Endodermal cell (in vitro differentiated cells): ENCODE results near the gene QSOX2. TPM values are rescaled to one million over a fixed set of nuclear protein-coding genes. Genes with fewer than 3 reads are reported as not detected.
A peak's percentile ranks its signal among the peaks of the same experiment; 100 is the strongest.

ENCODE experiments used
- DNase-seq: peaks from one replicate; pipeline ENCODE4 v3.0.0-alpha.2; 2017
- H3K27ac ChIP-seq: 2 replicates; pipeline ENCODE4 v1.5.1; 2013; ENCODE audit warnings: mild to moderate bottlenecking, low read depth, low read length, moderate library complexity
- H3K27me3 ChIP-seq: 2 replicates; pipeline ENCODE4 v1.6.1; 2013; ENCODE audit warnings: mild to moderate bottlenecking, low read length, moderate library complexity; ENCODE audit not compliant: insufficient read depth, control insufficient read depth, poor library complexity, severe bottlenecking
- H3K36me3 ChIP-seq: 2 replicates; pipeline ENCODE4 v1.7.0; 2013; ENCODE audit warnings: mild to moderate bottlenecking, low read length, moderate library complexity; ENCODE audit not compliant: control insufficient read depth, insufficient read depth
- H3K4me1 ChIP-seq: one replicate; pipeline ENCODE4 v1.7.0; 2013; ENCODE audit warnings: low read length; ENCODE audit not compliant: control insufficient read depth, insufficient read depth
- H3K4me3 ChIP-seq: 2 replicates; pipeline ENCODE4 v1.5.1; 2013; ENCODE audit warnings: mild to moderate bottlenecking, low read length, moderate library complexity
- H3K9ac ChIP-seq: 2 replicates; pipeline ENCODE4 v1.6.1; 2013; ENCODE audit warnings: mild to moderate bottlenecking, low read length, moderate library complexity; ENCODE audit not compliant: poor library complexity, severe bottlenecking; ENCODE audit errors: extremely low read depth
- H3K9me3 ChIP-seq: 2 replicates; pipeline ENCODE4 v1.6.1; 2013; ENCODE audit warnings: mild to moderate bottlenecking, low read length, moderate library complexity; ENCODE audit not compliant: control insufficient read depth
- H3K27ac Mint-ChIP-seq: 2 replicates; pipeline ENCODE4 v1.8.0; 2020; ENCODE audit warnings: mixed read lengths
- H3K27me3 Mint-ChIP-seq: 2 replicates; pipeline ENCODE4 v1.8.0; 2021; ENCODE audit warnings: mild to moderate bottlenecking, mixed read lengths; ENCODE audit not compliant: insufficient read depth
- H3K36me3 Mint-ChIP-seq: 2 replicates; pipeline ENCODE4 v1.8.0; 2020; ENCODE audit warnings: low read depth, mixed read lengths
- H3K4me1 Mint-ChIP-seq: 2 replicates; pipeline ENCODE4 v1.8.0; 2020; ENCODE audit warnings: mixed read lengths
- H3K4me3 Mint-ChIP-seq: 2 replicates; pipeline ENCODE4 v1.8.0; 2020; ENCODE audit warnings: mild to moderate bottlenecking, moderate library complexity, mixed read lengths
- H3K9me3 Mint-ChIP-seq: 2 replicates; pipeline ENCODE4 v1.8.0; 2020; ENCODE audit warnings: mild to moderate bottlenecking, mixed read lengths
- CTCF ChIP-seq: fragments of 200-600 bp; sonication (generic); conservative IDR thresholded peaks from 2 replicates; pipeline ENCODE4 v1.5.0; 2021; ENCODE audit warnings: antibody characterized with exemption, mild to moderate bottlenecking
- WGBS, 2 experiments: methylation state at CpG; one replicate each; pipeline versions ENCODE4 v1.1.5 to v1.1.7; 2013; ENCODE audit warnings: missing lambda C conversion rate in 2 of 2, mixed read lengths in 1 of 2; ENCODE audit not compliant: insufficient coverage in 1 of 2, insufficient read length in 1 of 2; 5-methylcytosine and 5-hydroxymethylcytosine counted together
- total RNA-seq, 2 donors: library from RNA; stranded (reverse); fragmentation: NEBNext Ultra II Directional in 1 of 2; extraction: Animal tissue kit (Norgen Biotek cat#: 25700) in 1 of 2; gene quantifications; 2 replicates in 1 of 2; 3 replicates in 1 of 2; pipeline ENCODE4 v1.2.1, GENCODE V29; 2021

Gene QSOX2
- total RNA-seq, 2 donors from 2014 or later: 22.0 to 26.3 TPM

DNA sequence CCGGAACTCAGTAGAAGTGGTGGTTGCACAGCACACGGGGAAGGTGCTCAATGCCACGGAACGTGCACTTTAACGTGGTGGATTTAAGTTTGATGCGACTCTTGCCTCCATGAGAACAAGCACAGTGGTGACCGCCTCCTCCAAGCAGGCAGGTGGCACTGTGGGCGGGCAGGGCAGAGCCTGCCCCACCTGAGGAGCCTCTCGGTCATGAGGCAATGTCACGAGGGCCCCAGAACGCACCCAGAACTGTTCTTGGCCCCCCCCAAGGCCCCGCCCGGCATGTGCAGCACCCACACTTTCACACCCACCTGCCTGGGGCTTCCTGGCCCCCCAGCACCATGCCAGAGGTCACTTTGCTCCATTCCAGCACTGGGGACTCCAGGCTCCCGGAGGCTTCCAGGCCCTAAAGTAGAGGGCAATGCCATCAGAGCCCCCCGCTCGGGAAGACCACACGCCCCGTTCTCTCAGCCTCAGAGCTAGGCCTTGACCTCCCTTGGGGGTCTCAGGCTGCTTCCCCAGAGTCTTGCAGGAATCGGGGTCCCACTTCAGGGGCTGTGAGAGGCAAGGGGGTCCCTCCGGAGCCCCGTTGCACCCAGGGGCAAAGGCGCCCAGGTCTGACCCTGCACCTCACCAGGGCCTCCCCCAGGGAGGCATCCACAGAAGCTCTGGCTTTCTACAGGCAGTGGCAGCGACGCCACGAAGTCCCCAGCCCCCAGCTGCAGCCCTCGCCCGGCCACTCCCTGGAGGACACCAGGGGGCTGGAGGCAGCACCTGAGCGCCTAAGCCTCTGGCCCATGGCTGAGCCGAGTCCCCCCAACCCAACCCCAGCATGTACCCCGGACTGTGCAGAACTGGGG is 44.3 kb upstream of the QSOX2 start:
- Histone ChIP-seq H3K27me3 (no peaks in the 10 kb centered on the region), H3K4me3 (no peak overlapping the region), H3K9me3 (peaks cover 4% of the 10 kb centered on the region), H3K27ac (no peak overlapping the region), H3K9ac (no peak overlapping the region), H3K36me3 (no peaks in the 10 kb centered on the region), H3K4me1 (no peaks in the 10 kb centered on the region)
- Mint-ChIP-seq H3K27me3 (no peaks in the 10 kb centered on the region), H3K27ac (no peak overlapping the region), H3K4me1 (no peaks in the 10 kb centered on the region), H3K9me3 (no peaks in the 10 kb centered on the region), H3K36me3 (no peaks in the 10 kb centered on the region), H3K4me3 (no peak overlapping the region)
- no peak for TF ChIP-seq CTCF
- 92 to 96% methylated on average over 17 to 30 of the region's 30 CpGs for WGBS, 2 experiments
- DNase-seq: peak; percentile 56

DNA sequence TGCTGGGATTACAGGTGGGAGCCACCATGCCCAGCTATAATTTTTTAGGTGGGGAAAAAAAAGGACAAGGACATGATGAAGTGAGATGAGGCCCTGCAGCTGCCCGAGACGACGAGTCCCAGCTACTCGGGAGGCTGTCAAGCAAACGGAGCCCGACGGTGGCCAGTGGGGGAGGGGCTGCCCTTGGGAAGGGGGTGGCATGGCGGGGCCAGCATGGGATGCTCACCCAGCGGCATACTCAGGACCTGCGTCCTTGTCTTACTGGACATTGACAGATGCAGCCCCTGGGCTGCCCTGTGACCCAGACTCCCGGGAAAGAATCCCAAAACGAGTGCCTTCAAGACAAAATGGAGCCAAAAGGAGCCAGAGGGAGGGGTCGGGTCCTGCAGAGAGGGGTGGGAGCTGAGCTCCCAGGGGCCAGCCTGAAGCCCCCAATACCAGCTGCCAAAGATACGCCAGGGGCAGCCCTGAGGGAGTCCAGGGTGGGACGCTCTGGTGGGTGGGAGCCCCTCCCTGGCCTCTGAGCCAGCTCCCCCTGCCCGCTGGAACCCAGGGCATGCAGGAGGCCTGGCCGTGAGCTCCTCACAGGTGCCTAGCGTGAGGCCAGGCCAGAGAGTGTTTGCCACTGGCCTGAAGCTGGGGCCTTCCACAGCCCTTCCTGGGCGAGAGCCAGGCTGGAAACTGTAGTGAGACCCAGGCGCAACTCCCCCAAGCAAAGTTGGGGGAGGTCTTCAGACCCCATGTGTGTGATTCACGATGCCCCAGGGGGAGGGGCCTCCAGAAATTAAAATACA is 42.5 kb upstream of the QSOX2 start:
- no peak for DNase-seq
- Mint-ChIP-seq H3K9me3 (no peaks in the 10 kb centered on the region), H3K4me1 (no peaks in the 10 kb centered on the region), H3K36me3 (no peaks in the 10 kb centered on the region), H3K27me3 (no peaks in the 10 kb centered on the region), H3K4me3 (no peak overlapping the region), H3K27ac (no peak overlapping the region)
- 85 to 89% methylated on average over 13 to 21 of the region's 21 CpGs for WGBS, 2 experiments
- no peaks in the 10 kb centered on the region for H3K36me3 ChIP-seq
- no peak overlapping the region for H3K4me3 ChIP-seq
- no peaks in the 10 kb centered on the region for H3K4me1 ChIP-seq
- no peaks in the 10 kb centered on the region for H3K27me3 ChIP-seq
- no peaks in the 10 kb centered on the region for H3K9me3 ChIP-seq
- no peak overlapping the region for H3K27ac ChIP-seq
- TF ChIP-seq CTCF: no peak
- H3K9ac ChIP-seq: no peak overlapping the region

DNA sequence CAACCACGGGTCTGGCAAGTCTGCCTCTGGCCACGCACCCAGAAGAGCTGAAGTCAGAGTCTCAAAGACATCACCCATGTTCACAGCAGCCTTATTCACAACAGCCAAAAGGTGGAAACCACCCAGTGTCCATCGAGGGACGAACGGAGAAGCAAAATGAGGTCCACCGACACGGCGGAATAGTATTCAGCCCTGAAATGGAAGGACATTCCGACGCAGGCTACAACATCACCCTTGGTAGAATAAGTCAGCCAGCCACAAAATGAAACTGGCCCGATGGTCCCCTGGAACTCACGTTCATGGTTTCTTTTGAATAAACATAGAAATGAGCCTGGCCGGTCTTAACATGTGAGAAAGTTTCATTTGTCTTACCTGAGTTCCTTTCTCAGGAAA is 41.4 kb upstream of the QSOX2 start:
- Histone ChIP-seq H3K27me3 (no peaks in the 10 kb centered on the region), H3K4me1 (no peaks in the 10 kb centered on the region), H3K9me3 (no peaks in the 10 kb centered on the region), H3K27ac (no peak overlapping the region), H3K4me3 (no peak overlapping the region), H3K9ac (no peak overlapping the region), H3K36me3 (no peaks in the 10 kb centered on the region)
- no peak overlapping the region for H3K27ac Mint-ChIP-seq
- H3K4me1 Mint-ChIP-seq: no peaks in the 10 kb centered on the region
- no peak overlapping the region for H3K4me3 Mint-ChIP-seq
- H3K36me3 Mint-ChIP-seq: no peaks in the 10 kb centered on the region
- H3K27me3 Mint-ChIP-seq: no peaks in the 10 kb centered on the region
- 93 to 95% methylated on average over 12 to 13 of the region's 13 CpGs for WGBS, 2 experiments
- no peak for TF ChIP-seq CTCF
- no peaks in the 10 kb centered on the region for H3K9me3 Mint-ChIP-seq
- no peak for DNase-seq
